Ovary (tissue), 9 donors: ENCODE measurements around the gene PABPC1L. TPM values are rescaled to one million over a fixed set of nuclear protein-coding genes. Genes with fewer than 3 reads are reported as not detected.

Source experiments
- DNase-seq, 5 donors: peaks; one replicate each; pipeline ENCODE4 v3.0.0-alpha.2; 2019 to 2020
- H3K27ac ChIP-seq, 2 donors: fragments of 200-600 bp; one replicate each; pipeline versions ENCODE4 v1.5.1 to v1.8.0; 2019 to 2022
- H3K27me3 ChIP-seq: fragments of 200-600 bp; one replicate; pipeline ENCODE4 v1.8.0; 2022
- H3K36me3 ChIP-seq: fragments of 200-600 bp; sonication (generic); one replicate; pipeline ENCODE4 v1.5.1; 2019
- H3K4me1 ChIP-seq: one replicate; pipeline ENCODE4 v1.8.1; 2013; ENCODE audit warnings: mild to moderate bottlenecking, moderate library complexity; ENCODE audit not compliant: insufficient read depth
- H3K4me3 ChIP-seq: fragments of 200-600 bp; sonication (generic); one replicate; pipeline ENCODE4 v1.5.1; 2017
- H3K9me3 ChIP-seq, 2 donors: fragments of 200-600 bp in 1 of 2; sonication (generic) in 1 of 2; one replicate each; pipeline versions ENCODE4 v1.5.1 to v1.8.1; 2013 to 2019; ENCODE audit warnings: mild to moderate bottlenecking in 1 of 2, moderate library complexity in 1 of 2
- CTCF ChIP-seq, 3 donors: fragments of 450-650 bp in 2 of 3; fragments of 200-600 bp in 1 of 3; IDR thresholded peaks; one replicate each; pipeline versions ENCODE4 v1.5.1 to v1.8.0; 2016 to 2022; ENCODE audit warnings: antibody characterized with exemption in 3 of 3, mild to moderate bottlenecking in 1 of 3
- EP300 ChIP-seq: sonication (generic); formaldehyde crosslinking; IDR thresholded peaks from one replicate; pipeline ENCODE4 v1.6.1; 2017; ENCODE audit warnings: antibody characterized with exemption
- POLR2A ChIP-seq: fragments of 450-650 bp; IDR thresholded peaks from one replicate; pipeline ENCODE4 v1.6.1; 2017; ENCODE audit warnings: antibody characterized with exemption, mild to moderate bottlenecking, moderate library complexity
- WGBS, 3 donors: extraction: QIAGEN DNeasy Blood & Tissue Kit in 1 of 3; methylation state at CpG; one replicate each; pipeline versions ENCODE4 v1.1.5 to v1.1.7; 2013 to 2017; 5-methylcytosine and 5-hydroxymethylcytosine counted together
- intact Hi-C, 4 donors: fragments of 100-400 bp; cut with DNase I; formaldehyde crosslinking; loops; one replicate each; pipeline versions ENCODE4 v1.11.0 to v1.15.1; 2022 to 2023
- polyA plus RNA-seq, 2 donors: library from polyadenylated mRNA; stranded (reverse); fragments of 200-250 nt in 1 of 2; fragments of 350-450 nt in 1 of 2; fragmentation: Illumina TruSeq in 1 of 2; extraction: RNeasy Lipid Tissue Mini Kit (QIAGEN cat#74804) in 1 of 2; gene quantifications; one replicate each; pipeline ENCODE4 v1.2.3, GENCODE V29; 2013 to 2014
- total RNA-seq, 7 donors: library from RNA; depleted of rRNA in 2 of 7; stranded (reverse); fragments of >200 nt in 2 of 7; fragmentation: NEBNext Ultra II Directional in 3 of 7; extraction: Animal tissue kit (Norgen Biotek cat#: 25700) in 3 of 7; gene quantifications; one replicate each; pipeline versions ENCODE4 v1.1.0 to v1.2.4, GENCODE V29; 2016 to 2023
- donor health status: DM: no; HTN: no; CAD: no; lungs with moderate emphysema.
- donor health status: DM: no; HTN: no; CAD: no.
- donor health status: Bipolar disorder and iron deficiency.
- donor health status: DM: yes; HTN: yes; CAD: no.
- donor health status: DM: no; HTN: no; CAD: no.
- donor health status: DM: yes; HTN: yes; CAD: no.

Gene PABPC1L
- total and polyA plus RNA-seq, 9 donors: 13.3 to 34.9 (median 21.9) TPM

- no peaks in the 10 kb centered on the region for H3K36me3 ChIP-seq
- no peak overlapping the region for H3K27ac ChIP-seq
- DNase-seq: no peak
- TF ChIP-seq EP300: no peak
- TF ChIP-seq POLR2A: no peak
- TF ChIP-seq CTCF (IDR thresholded peaks at IDR 0.05): no peak
- no peak overlapping the region for H3K4me3 ChIP-seq
- H3K27me3 ChIP-seq: no peaks in the 10 kb centered on the region
- H3K4me1 ChIP-seq: no peaks in the 10 kb centered on the region
- intact Hi-C loops: no loop called here
- H3K9me3 ChIP-seq: no peaks in the 10 kb centered on the region
- WGBS, 3 donors: 78 to 85% (median 82%) methylated on average over 2 of the region's 2 CpGs
Observed at GRCh38 chr20:44948513-44948912, 38.7 kb downstream of the PABPC1L start.

- 92 to 97% (median 94%) methylated on average over 1 of the region's 1 CpG for WGBS, 3 donors
- intact Hi-C loops: loop anchor here in 1 of 4 donors (10.0 kb wide), 1 partner anchor 66 kb away; the partner anchor contains the start of gene YWHAB
- no peaks in the 10 kb centered on the region for H3K9me3 ChIP-seq
- H3K4me3 ChIP-seq: no peak overlapping the region
- no peak for TF ChIP-seq POLR2A
- TF ChIP-seq EP300: no peak
- TF ChIP-seq CTCF (IDR thresholded peaks at IDR 0.05): no peak
- H3K27me3 ChIP-seq: no peaks in the 10 kb centered on the region
- no peak overlapping the region for H3K27ac ChIP-seq
- H3K4me1 ChIP-seq: no peaks in the 10 kb centered on the region
- H3K36me3 ChIP-seq: no peaks in the 10 kb centered on the region
- DNase-seq: no peak
Observed at GRCh38 chr20:44950368-44950767, 40.5 kb downstream of the PABPC1L start.

- no peaks in the 10 kb centered on the region for H3K36me3 ChIP-seq
- TF ChIP-seq EP300: no peak
- no peak for TF ChIP-seq CTCF (IDR thresholded peaks at IDR 0.05)
- TF ChIP-seq POLR2A: no peak
- WGBS, 3 donors: 94 to 100% (median 98%) methylated on average over 1 of the region's 1 CpG
- intact Hi-C loops: loop anchor here in 1 of 4 donors (10.0 kb wide), 1 partner anchor 68 kb away; the partner anchor contains the start of gene YWHAB
- no peaks in the 10 kb centered on the region for H3K4me1 ChIP-seq
- H3K27me3 ChIP-seq: no peaks in the 10 kb centered on the region
- H3K27ac ChIP-seq: no peak overlapping the region
- H3K9me3 ChIP-seq: no peaks in the 10 kb centered on the region
- no peak overlapping the region for H3K4me3 ChIP-seq
- DNase-seq: no peak
Observed at GRCh38 chr20:44952731-44953130, 42.9 kb downstream of the PABPC1L start.

GRCh38 chr20:44954211-44954610 is 44.4 kb downstream of the PABPC1L start:
- no peak for TF ChIP-seq EP300
- TF ChIP-seq POLR2A: no peak
- TF ChIP-seq CTCF (IDR thresholded peaks at IDR 0.05): no peak
- Histone ChIP-seq H3K9me3 (no peaks in the 10 kb centered on the region), H3K4me3 (no peak overlapping the region), H3K36me3 (no peaks in the 10 kb centered on the region), H3K27me3 (no peaks in the 10 kb centered on the region), H3K27ac (no peak overlapping the region), H3K4me1 (peaks cover 4% of the 10 kb centered on the region)
- WGBS, 3 donors: 95 to 96% (median 96%) methylated on average over 5 of the region's 5 CpGs
- intact Hi-C loops: loop anchor here in 1 of 4 donors (10.0 kb wide), 1 partner anchor 69 kb away; the partner anchor contains the start of gene YWHAB
- no peak for DNase-seq
